Stimulated activated CD4-positive, alpha-beta T cell treated with anti-CD3 and anti-CD28 coated beads, Interleukin-4, amount 100 ng/mL, for 1 hour (primary cell): ENCODE measurements around the gene DNAH1.
"Not testable (repeated sequence)": the region's sequence is repeated elsewhere in the genome, so short reads cannot be mapped to it uniquely, and the experiment has no call there.

Experiments
- DNase-seq: peaks from one replicate; pipeline ENCODE4 v3.0.0-alpha.2; 2020

Gene DNAH1

DNA sequence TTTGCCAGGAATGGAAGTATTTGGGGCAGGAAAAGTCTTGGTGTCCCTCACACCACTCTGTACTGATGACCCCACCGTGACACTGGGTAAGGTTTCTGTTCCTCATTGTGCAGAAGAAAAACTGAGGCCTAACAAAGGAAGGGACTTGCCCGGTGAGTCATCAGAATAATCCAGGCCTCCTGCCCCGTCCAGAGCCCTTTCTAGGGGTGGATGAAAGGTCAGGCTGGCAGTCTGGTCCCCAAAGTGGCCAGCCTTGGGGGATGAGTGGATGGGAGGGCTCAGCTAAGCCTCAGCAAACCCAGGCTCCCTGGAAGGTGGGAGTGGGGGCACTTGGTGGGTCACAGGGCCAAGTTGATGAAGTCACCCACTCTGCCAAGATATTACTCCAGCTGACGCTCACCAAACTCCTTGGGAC, 2.3 kb upstream of the DNAH1 start:
- DNase-seq = no peak

DNA sequence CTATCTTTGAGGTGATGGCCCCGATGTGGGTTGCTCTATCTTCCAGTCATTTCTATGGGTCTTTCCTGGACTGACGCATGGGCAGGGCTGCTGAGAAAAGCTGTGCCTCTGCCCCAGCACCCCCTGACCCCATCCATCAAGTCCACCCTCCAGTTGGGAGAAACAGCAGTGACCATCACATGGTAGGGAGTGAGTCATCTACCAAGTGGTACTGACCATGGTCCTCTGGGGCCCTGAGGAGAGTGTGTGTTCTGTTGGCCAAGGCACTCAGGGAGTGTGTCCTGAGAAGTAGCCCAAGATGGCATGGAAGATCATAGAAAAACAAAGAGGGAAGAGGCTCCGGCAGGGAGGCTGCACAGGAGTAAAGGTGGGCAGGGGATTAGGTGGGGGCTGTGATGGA, 1.6 kb upstream of the DNAH1 start:
- DNase-seq = no peak

DNA sequence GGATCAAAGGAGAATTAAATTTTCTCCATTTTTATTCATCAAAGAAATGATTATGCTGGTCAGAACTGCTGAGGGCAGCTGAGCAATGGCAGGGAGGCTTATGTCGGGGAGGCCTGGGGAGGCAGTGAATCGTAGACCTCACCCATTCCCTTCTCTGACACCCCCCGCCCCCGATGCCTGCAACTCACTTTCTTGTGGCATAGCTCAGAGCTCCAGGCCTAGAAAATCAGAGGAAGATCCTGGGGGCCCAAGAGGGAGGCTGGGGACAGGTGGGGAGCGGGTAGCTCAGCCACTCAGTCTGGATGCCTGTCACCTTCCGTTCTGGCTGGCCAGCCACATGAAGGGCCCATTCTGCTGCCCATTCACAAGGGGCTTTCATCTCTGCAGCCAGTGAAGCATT, 1.1 kb upstream of the DNAH1 start:
- no peak for DNase-seq

DNA sequence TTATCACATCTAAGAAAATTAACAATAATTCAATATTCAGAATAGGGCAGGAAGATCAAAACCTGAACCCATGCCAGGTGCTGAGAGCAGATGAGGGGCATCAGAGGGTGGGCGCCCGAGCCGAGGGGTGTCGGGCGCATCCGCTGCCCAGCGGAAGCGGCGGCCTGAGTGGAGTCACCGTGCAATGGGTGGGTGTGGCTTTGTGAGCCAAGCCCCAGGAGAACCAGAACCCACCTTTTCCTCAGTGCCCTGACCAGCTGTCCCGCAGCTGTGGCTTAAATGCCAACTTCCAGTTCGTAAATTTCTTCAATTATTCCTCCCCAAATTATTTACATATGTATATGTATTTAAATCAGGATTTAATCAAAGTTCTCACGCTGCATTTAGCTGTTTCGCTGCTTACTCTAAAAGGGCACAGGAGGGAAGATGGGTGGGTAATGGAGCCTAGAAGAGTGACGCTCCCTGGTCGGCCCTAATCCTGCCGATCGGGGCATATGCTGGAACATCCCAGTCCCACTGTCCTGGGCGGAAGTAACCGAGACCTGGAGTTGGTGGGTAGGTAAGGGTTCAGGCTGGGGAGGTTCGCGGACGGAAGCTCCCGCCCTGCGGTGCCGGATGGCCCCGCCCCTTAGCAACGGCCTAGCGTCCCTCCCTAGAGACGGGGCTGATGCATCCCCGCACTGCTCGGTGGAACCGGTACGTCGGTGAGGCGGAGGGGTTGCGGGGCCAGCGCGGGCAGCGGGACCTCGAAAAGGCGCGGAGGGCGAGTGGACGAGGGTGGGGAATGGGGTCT, 1.3 kb downstream of the DNAH1 start:
- peak; percentile 73 for DNase-seq

DNA sequence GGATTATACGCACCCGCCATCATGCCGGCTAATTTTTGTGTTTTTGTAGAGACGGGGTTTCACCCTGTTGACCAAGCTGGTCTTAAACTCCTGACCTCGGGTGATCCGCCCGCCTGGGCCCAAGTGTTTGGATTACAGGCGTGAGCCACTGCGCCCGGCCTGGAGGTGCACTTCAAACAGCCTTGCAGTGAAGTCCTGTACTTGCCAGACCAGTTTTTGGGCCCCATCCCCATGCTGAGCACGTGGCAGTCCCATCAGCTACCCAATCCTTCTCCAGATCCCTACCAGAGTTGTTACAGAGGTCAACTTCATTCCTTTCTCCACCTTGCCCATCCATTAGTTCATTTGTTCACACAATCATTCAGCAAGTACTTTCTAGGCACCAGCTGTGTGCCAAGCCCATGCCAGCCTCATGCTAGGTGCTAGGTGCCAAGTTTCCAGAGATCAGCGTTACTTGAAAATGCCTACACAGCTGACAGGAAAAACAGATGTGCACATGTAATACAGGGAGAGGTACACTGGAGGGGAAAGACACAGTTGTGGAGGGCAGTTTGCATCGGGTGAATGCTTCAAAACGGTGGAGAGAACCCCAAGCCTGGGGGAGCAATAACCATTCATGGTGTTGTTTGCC, 2.2 kb downstream of the DNAH1 start:
- no peak for DNase-seq

DNA sequence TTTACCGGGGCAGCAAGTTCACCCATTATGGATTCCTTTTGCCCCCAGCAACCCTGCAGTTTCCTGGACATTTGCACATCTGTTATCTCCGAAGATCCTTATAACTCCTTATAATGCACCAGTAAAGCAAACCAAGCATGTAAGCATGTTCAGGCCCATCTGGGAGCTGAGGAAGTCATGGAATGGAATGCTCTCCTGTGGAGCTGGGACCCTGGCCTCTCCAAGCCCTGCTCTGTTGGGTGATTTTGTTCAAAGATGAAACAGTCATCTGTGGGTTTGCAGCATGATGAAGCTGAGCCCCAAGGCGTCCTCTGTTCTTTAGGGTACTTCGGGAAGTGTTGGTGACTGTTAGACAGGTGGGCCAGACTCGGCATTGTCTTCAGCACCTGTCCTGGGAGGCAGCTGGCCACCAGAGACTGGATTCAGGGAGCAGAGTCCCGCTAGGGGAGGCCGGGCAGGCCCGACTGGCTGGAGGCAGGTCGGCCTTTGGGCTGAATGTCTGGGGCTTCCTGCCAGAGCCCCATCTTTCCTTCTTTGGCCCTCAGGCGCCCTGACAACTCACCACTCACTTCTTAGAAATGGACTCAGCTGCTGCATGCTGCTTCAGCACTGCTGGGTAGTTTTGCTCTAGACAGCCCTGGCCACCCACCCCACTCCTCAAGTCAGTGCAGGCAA, 3.9 kb downstream of the DNAH1 start:
- no peak for DNase-seq

DNA sequence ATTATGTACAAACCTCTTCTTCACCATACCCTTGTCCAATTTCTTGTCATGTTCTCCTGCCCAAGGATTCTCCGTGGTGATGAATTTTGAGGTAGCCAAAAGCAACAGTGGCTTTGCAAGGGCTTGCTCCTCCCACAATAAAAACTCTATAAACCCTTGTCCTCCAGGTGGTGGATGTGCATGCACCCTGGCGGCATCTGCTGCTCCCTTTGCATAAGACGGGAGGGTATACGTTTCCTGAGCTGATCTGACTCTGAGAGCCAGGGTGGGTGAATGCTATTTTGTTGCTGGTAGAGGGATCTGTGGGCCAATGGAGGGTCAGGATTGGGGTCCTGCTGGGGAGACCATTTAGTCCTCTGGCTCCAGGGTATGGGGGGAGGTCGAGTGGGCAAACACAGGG, 5.4 kb downstream of the DNAH1 start:
- DNase-seq = no peak

DNA sequence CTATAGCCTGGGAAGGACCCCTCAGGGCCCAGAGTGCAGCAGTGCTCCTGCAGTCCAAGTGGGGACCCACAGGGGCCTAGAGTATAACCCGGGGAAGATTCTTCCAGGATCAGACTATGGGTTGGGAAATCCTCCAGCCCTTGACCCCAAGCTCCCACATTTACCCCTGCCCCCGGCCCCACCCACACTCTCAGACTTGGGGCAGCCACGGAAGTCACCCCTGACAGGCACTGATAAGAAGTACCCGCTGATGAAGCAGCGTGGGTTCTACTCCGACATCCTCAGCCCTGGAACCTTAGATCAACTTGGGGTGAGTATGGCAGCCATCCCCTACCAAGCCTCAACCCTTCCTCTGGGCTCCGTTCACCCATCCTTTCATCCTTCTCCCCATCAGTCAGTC, 6.3 kb downstream of the DNAH1 start:
- no peak for DNase-seq

DNA sequence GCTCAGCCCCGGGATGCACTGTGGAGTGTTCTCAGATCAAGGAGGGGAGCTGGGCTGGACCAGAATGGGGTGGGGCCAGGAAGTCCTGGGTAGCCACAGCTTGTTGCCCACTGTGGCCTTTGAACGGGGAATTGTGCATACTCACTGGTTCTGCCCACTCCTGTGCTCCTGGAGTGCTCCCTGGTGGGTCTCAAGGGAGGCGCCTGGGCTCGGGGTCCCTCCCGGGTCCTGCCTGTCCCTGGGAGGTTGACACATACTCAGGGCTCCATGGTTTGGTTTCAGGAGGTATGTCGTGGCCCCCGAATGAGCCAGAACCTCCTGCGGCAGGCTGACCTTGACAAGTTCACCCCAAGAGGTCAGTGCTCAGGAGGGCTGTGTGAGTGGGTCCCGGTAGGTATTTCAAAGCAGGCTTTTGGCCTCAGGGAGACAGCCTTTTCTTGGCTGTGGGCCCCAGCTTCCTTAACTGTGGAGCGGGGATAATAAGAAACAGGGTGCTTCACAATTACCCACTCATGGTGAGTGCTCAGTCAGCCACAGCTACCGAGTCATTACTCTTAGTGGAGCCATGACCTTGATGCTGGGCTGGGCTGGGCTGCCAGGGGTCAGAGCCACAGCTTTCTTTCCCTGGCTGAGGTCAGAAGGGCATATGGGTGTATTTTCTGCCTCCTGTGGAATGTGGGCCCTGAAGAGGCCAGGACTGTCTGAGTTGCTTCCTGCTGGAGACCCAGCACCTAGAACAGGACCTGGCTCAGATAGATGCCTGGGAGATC, 7.6 kb downstream of the DNAH1 start:
- DNase-seq = no peak

DNA sequence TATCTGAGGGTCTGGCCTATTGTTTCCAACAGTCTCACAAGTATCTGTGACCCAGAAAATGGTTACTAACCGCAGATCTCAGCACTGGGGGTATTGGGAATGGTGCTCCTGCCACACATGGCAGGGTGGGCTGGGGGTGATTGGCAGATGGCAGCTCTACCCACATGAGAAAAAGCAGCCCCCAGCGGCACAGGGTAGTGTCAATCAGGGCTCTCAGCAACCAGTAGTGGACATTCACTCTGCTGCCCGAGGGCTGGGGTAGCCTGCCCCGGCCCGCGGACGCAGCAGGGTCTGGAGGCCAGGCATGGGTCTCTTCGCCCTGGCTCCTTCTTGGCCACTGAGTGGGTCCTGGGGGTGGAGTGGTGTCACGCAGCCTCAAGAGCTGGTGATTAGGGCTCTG, 8.6 kb downstream of the DNAH1 start:
- no peak for DNase-seq

DNA sequence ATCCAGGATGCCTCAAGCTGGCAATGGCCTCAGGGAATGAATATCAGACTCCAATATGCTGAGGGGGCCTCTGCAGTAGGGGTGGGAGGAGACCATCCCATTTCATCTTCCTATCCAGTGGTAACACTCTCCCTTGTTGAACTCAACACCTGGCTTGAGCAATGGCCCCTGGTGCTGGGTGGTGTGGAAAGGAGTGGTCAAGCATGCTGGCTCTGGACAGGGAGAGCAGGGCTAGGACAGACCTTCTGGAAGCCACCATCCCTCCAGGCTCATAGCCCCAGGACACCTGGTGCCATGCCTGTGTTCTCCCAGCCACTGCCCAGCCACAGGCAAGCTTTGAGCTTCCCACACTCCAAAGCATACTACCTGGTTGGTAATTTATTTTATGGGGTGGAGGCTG, 9.6 kb downstream of the DNAH1 start:
- no peak for DNase-seq

DNA sequence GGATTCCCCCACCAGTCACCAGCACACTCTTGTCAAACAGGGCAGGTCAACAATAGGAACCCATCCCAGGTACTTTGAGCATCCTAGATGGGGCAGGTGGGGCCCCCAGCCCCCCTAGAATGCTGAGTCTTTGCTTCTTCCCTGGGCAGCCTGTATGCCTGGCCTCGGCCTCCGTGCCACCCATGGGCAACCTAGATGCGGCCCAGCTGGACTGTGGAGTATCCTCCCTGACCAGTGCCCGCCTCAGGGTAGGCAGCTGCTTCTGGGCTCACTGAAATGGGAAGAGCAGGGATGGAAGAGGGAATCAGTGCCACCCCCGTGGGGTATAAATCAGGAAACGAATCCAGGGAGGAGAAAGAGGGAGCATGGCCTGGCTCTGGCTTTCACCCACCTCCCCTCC, 10.9 kb downstream of the DNAH1 start:
- no peak for DNase-seq

DNA sequence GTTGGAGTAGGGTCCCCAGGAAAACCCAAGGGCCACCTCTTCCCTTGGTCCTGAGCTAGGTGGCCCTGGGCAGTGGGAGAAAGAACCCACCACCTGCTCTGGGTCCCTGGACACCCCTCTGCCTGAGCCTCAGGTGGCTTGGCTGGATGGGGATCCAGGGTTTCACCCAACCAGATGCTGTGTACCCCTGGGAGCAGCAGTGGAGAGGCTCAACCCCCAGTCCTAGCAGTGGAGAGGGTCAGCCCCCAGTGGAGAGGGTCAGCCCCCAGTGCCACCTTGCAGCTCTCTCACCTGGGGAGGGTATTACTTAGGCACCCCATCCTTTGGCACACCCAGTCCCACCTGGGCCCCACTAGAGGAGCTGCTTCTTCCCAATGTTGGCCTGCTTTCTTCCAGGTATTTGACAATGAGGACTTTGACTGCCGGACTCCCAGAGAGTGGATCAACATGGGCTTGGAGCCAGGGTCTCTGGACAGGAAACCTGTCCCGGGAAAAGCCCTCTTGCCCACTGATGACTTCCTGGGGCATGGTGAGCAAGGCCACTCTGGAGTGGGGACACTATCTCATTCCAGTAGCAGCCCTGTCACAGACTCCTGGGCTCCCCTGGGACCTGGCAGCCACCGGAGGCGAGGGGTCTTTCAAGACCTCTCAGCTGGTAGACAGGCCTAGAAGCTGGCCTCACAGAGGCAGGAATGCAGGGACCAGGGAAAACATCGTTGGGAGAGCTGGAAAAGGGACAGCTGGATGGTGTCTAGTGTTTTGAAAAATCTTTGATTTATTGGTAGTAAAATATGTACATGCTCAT, 11.6 kb downstream of the DNAH1 start:
- DNase-seq = no peak

DNA sequence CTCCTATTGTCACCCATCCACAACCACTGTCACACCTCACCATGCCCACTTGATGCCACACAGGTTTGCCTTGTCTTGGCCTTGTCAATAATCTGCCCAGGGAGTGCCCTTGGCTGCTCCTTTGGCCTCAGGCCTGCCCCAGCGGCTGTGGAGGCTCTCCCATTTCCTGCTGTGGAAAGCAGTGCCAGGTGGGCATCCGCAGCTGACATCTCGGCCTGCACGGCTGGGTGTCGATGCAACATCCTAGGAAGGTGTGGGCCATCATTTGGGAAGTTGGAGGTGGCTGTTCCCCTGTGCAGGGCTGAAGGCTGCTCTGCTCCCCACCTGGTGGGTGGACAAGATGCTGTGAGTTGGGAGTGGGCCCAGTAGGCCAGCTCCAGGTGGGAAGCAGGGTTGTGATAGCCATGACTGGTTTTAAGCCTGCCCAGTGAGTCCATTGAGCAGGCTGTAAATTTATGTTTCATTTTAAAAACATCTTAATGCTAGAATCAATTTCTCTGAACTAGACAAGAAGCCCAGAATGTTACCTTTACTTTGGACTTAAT, 12.5 kb downstream of the DNAH1 start:
- DNase-seq = no peak

DNA sequence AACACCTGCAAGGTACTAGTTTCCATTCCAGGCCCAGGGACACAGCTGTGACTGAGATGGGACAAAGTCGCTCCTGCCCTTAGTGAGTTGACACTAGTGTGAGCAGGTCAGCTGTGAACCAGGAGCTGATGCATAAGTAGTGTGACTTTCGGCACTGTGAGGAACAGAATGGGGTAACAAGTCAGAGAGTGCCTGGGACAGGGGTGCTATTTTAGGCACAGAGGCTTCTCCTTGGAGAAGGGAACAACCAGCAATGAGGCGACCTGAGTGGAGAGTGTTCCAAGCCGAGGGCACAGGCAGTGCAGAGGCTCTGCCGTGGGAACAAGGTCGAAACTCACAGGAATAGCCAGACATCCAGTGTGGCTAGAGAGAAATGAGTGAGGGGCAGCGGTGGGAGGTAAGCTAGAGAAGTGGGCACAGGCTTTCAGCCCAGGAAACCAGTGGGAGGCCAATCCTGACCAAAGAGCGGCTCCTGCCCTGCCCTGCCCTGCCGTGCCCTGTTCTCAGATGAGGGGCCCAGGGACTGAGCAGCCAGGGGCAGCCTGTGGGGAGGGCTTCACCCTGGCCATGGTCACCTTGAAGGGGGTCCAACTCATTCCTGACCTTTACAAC, 14.2 kb downstream of the DNAH1 start:
- no peak for DNase-seq

DNA sequence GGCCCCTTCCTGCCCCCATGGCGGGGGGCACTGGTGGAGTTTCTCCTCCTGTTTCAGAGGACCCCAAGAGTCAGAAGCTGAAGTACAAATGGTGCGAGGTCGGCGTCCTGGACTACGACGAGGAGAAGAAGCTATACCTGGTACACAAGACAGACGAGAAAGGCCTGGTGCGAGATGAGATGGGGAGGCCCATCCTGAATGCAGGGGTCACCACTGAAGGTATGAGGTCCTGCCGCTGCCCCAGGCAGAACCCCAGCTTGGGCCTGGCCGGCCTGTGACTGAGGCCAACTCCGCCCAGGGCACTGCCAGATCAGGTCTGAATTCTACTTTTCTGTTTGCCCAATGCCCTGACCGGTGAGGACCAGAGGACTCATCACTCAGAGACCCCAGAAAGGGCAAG, 15.0 kb downstream of the DNAH1 start:
- no peak for DNase-seq

DNA sequence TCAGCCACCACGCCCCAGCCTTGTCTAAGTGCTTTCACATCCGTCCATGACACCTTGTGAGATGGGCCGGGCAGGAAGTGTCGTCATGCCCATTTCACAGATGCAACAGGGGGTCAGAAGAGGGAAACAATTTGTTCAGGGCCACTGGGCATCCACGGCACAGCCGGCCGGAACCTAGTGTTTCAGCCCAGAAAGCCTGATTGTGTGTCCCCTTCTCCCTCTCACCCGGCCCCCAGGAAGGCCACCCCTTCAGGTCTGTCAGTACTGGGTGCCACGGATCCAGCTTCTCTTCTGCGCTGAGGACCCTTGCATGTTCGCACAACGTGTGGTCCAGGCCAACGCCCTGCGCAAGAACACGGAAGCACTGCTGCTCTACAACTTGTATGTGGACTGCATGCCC, 15.8 kb downstream of the DNAH1 start:
- DNase-seq = no peak

DNA sequence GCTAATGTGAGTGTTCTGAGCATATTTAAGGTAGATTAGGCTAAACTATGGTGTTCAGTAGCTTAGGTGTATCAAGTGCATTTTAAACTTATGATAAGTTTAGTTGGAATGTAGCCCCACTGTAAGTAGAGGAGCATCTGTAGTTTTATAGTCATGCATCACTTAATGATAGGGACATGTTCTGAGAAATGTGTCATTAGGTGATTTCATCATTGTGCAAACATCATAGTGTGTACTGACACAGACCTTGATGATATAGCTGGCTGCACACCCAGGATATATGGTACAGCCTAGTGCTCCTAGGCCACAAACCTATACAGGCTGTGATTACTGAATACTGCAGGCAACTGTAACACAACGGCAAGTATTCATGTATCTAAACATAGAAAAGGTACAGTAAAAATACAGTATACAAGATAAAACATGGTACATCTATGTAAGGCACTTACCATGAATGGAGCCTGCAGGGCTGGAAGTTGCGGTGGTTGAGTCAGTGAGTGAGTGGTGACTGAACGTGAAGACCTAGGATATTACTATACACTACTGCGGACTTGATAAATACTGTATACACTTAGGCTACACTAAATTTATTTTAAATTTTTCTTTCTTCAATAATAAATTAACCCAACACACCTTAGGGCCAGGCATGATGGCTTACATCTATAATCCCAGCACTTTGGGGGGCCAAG, 17.9 kb downstream of the DNAH1 start:
- no peak for DNase-seq

DNA sequence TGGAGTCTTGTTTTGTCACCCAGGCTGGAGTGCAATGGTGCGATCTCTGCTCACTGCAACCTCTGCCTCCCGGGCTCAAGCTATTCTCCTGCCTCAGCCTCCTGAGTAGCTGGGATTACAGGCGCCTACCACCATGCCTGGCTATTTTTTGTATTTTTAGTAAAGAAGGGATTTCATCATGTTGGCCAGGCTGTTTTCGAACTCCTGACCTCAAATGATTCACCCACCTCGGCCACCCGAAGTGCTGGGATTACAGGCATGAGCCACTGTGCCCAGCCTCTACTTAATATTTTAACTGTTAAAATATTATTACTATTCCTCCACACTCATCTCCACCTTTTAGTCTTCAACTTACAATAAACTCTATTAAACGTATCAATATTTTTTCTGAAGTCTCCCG, 22.0 kb downstream of the DNAH1 start:
- DNase-seq = not testable (repeated sequence)

DNA sequence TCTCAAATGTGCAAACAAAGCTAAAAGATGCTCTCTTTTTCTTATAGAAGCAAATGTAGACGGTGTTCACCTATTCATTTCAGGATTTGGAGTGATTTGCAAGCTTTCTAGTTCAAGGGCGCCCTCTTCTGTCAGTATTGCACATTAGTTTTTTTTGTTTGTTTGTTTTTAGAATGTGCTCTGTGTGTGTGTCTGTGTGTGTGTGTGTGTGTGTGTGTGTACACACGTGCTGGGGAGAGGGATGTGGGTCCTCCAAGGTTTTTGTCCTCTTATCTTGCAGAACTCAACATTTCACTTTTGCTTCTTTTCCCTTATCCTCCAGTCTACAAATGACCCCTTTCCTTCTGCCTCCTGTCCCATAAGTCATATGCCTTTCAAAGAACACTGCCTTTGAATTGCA, 23.5 kb downstream of the DNAH1 start:
- no peak for DNase-seq

DNA sequence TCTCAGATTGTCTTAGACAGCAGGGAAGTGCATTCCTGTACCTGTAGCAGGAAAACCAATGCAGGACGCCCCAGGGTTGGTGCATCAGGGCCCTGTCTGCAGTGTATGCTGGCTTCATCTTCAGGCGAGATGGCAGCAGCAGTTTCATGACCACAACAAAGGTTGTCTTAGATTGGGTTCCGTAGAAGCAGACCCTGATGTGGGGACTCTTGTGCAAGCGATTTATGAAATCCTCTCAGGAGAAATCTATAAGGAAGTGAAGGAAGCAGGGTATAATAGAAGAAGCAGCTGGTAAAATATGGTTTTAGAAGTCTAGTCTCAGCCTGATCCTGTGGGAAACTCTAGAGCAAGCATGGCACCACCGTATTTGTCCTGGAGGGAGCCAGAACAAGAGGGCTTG, 25.0 kb downstream of the DNAH1 start:
- no peak for DNase-seq
